HFFc6 (cell line): Measurements from ENCODE around the gene AMN. TPM values are rescaled to one million over a fixed set of nuclear protein-coding genes. Genes with fewer than 3 reads are reported as not detected.

Experiments
- DNase-seq: peaks from one replicate; pipeline ENCODE4 v3.0.0-alpha.2; 2018
- H3K27ac Mint-ChIP-seq: 2 replicates; pipeline ENCODE4 v1.8.0; 2020; ENCODE audit warnings: mild to moderate bottlenecking, mixed read lengths
- H3K27me3 Mint-ChIP-seq: 2 replicates; pipeline ENCODE4 v1.8.0; 2021; ENCODE audit warnings: mild to moderate bottlenecking, moderate library complexity, mixed read lengths; ENCODE audit not compliant: insufficient read depth
- H3K36me3 Mint-ChIP-seq: 2 replicates; pipeline ENCODE4 v1.8.0; 2021; ENCODE audit warnings: low read depth, mixed read lengths
- H3K4me1 Mint-ChIP-seq: 2 replicates; pipeline ENCODE4 v1.8.0; 2020; ENCODE audit warnings: low read depth, mixed read lengths
- H3K4me3 Mint-ChIP-seq: 2 replicates; pipeline ENCODE4 v1.8.0; 2020; ENCODE audit warnings: mild to moderate bottlenecking, moderate library complexity, mixed read lengths
- H3K9me3 Mint-ChIP-seq: 2 replicates; pipeline ENCODE4 v1.8.0; 2020; ENCODE audit warnings: mild to moderate bottlenecking, mixed read lengths
- CTCF ChIP-seq: fragments of 200-600 bp; sonication (generic); IDR thresholded peaks from 2 replicates; pipeline ENCODE4 v1.5.0; 2021; ENCODE audit warnings: antibody characterized with exemption, mild to moderate bottlenecking
- total RNA-seq, 6 experiments: library from RNA; stranded (reverse); fragmentation: NEBNext Ultra II Directional; extraction: Animal tissue kit (Norgen Biotek cat#: 25700); gene quantifications; 2 replicates in 1 of 6; 3 replicates in 5 of 6; pipeline ENCODE4 v1.2.3, GENCODE V29; 2021

The AMN gene
- total RNA-seq, 6 experiments from 2014 or later: not detected

- no peaks in the 10 kb centered on the region for H3K9me3 Mint-ChIP-seq
- no peak for TF ChIP-seq CTCF
- peaks cover 13% of the 10 kb centered on the region for H3K27me3 Mint-ChIP-seq
- H3K4me1 Mint-ChIP-seq: no peaks in the 10 kb centered on the region
- H3K4me3 Mint-ChIP-seq: no peak overlapping the region
- H3K36me3 Mint-ChIP-seq: peaks cover 19% of the 10 kb centered on the region
- no peak overlapping the region for H3K27ac Mint-ChIP-seq
- no peak for DNase-seq
Observed at GRCh38 chr14:102939329-102939728, 16.9 kb downstream of the AMN start.

GRCh38 chr14:102939820-102940561 is 17.5 kb downstream of the AMN start:
- TF ChIP-seq CTCF: no peak
- Mint-ChIP-seq H3K27ac (no peak overlapping the region), H3K9me3 (no peaks in the 10 kb centered on the region), H3K36me3 (peaks cover 15% of the 10 kb centered on the region), H3K27me3 (peaks cover 8% of the 10 kb centered on the region), H3K4me1 (no peaks in the 10 kb centered on the region), H3K4me3 (no peak overlapping the region)
- no peak for DNase-seq

- Mint-ChIP-seq H3K4me3 (no peak overlapping the region), H3K4me1 (no peaks in the 10 kb centered on the region), H3K27me3 (peaks cover 8% of the 10 kb centered on the region), H3K27ac (no peak overlapping the region), H3K36me3 (peaks cover 24% of the 10 kb centered on the region), H3K9me3 (no peaks in the 10 kb centered on the region)
- no peak for DNase-seq
- TF ChIP-seq CTCF: no peak
Observed at GRCh38 chr14:102940729-102941362, 18.4 kb downstream of the AMN start.

GRCh38 chr14:102941419-102942011 is 19.1 kb downstream of the AMN start:
- DNase-seq: no peak
- peaks cover 8% of the 10 kb centered on the region for H3K27me3 Mint-ChIP-seq
- H3K4me1 Mint-ChIP-seq: no peaks in the 10 kb centered on the region
- H3K27ac Mint-ChIP-seq: no peak overlapping the region
- peaks cover 24% of the 10 kb centered on the region for H3K36me3 Mint-ChIP-seq
- no peaks in the 10 kb centered on the region for H3K9me3 Mint-ChIP-seq
- no peak overlapping the region for H3K4me3 Mint-ChIP-seq
- no peak for TF ChIP-seq CTCF

- Mint-ChIP-seq H3K36me3 (peaks cover 22% of the 10 kb centered on the region), H3K9me3 (no peaks in the 10 kb centered on the region), H3K27me3 (peaks cover 8% of the 10 kb centered on the region), H3K27ac (no peak overlapping the region), H3K4me3 (no peak overlapping the region), H3K4me1 (no peaks in the 10 kb centered on the region)
- no peak for DNase-seq
- no peak for TF ChIP-seq CTCF
Observed at GRCh38 chr14:102942069-102942468, 19.6 kb downstream of the AMN start.
